Esophagus muscularis mucosa (tissue), 3 donors: Measurements from ENCODE around the gene NINJ2.

Experiments used
- EP300 ChIP-seq: sonication (generic); formaldehyde crosslinking; IDR thresholded peaks from one replicate; pipeline ENCODE4 v1.6.1; 2017; ENCODE audit warnings: antibody characterized with exemption
- TF ChIP-seq, protein P1 (sequence below), 3 experiments: fragments of 200-600 bp in 2 of 3; fragments of 450-650 bp in 1 of 3; sonication (generic) in 2 of 3; IDR thresholded peaks; one replicate each; pipeline ENCODE4 v1.5.1; 2017 to 2019; ENCODE audit warnings: antibody characterized with exemption in 3 of 3, mild to moderate bottlenecking in 2 of 3, moderate library complexity in 1 of 3

- TF ChIP-seq, protein P1, sequence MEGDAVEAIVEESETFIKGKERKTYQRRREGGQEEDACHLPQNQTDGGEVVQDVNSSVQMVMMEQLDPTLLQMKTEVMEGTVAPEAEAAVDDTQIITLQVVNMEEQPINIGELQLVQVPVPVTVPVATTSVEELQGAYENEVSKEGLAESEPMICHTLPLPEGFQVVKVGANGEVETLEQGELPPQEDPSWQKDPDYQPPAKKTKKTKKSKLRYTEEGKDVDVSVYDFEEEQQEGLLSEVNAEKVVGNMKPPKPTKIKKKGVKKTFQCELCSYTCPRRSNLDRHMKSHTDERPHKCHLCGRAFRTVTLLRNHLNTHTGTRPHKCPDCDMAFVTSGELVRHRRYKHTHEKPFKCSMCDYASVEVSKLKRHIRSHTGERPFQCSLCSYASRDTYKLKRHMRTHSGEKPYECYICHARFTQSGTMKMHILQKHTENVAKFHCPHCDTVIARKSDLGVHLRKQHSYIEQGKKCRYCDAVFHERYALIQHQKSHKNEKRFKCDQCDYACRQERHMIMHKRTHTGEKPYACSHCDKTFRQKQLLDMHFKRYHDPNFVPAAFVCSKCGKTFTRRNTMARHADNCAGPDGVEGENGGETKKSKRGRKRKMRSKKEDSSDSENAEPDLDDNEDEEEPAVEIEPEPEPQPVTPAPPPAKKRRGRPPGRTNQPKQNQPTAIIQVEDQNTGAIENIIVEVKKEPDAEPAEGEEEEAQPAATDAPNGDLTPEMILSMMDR (IDR thresholded peaks at IDR 0.05): no peak
- TF ChIP-seq EP300: no peak
Measured at GRCh38 chr12:524167-524951, 138.9 kb downstream of the NINJ2 start.
